HUES48 (cell line): Measurements from ENCODE around the gene PCDHGA1.
"Not testable (repeated sequence)": the region's sequence is repeated elsewhere in the genome, so short reads cannot be mapped to it uniquely, and the experiment has no call there.

ENCODE experiments used
- H3K27ac ChIP-seq: one replicate; pipeline ENCODE4 v1.7.0; 2013; ENCODE audit warnings: low read depth, low read length, inconsistent platforms
- H3K27me3 ChIP-seq: 2 replicates; pipeline ENCODE4 v1.6.1; 2013; ENCODE audit warnings: mild to moderate bottlenecking, low read length; ENCODE audit not compliant: control insufficient read depth, insufficient read depth
- H3K36me3 ChIP-seq: 2 replicates; pipeline ENCODE4 v1.6.1; 2013; ENCODE audit warnings: low read length; ENCODE audit not compliant: control insufficient read depth, insufficient read depth
- H3K4me1 ChIP-seq: 2 replicates; pipeline ENCODE4 v1.6.1; 2013; ENCODE audit warnings: mild to moderate bottlenecking, low read length; ENCODE audit not compliant: control insufficient read depth, insufficient read depth
- H3K4me3 ChIP-seq: 2 replicates; pipeline ENCODE4 v1.5.1; 2013; ENCODE audit warnings: mild to moderate bottlenecking, low read depth, low read length
- H3K9ac ChIP-seq: 2 replicates; pipeline ENCODE4 v1.6.1; 2013; ENCODE audit warnings: mild to moderate bottlenecking, low read depth, low read length, moderate library complexity
- H3K9me3 ChIP-seq: 2 replicates; pipeline ENCODE4 v1.6.1; 2013; ENCODE audit warnings: low read length; ENCODE audit not compliant: control insufficient read depth, insufficient read depth

The PCDHGA1 gene

DNA sequence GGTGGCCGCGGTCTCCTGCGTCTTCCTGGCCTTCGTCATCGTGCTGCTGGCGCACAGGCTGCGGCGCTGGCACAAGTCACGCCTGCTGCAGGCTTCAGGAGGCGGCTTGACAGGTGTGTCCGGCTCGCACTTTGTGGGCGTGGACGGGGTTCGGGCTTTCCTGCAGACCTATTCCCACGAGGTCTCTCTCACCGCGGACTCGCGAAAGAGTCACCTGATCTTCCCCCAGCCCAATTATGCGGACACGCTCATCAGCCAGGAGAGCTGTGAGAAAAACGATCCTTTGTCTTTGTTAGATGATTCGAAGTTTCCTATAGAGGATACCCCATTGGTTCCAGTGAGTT is 84.9 kb downstream of the PCDHGA1 start:
- H3K9ac ChIP-seq, H3K4me1 ChIP-seq, H3K4me3 ChIP-seq, H3K36me3 ChIP-seq, H3K27ac ChIP-seq: not testable (repeated sequence)
- peaks cover 14% of the 10 kb centered on the region for H3K9me3 ChIP-seq
- H3K27me3 ChIP-seq = peaks cover 13% of the 10 kb centered on the region

DNA sequence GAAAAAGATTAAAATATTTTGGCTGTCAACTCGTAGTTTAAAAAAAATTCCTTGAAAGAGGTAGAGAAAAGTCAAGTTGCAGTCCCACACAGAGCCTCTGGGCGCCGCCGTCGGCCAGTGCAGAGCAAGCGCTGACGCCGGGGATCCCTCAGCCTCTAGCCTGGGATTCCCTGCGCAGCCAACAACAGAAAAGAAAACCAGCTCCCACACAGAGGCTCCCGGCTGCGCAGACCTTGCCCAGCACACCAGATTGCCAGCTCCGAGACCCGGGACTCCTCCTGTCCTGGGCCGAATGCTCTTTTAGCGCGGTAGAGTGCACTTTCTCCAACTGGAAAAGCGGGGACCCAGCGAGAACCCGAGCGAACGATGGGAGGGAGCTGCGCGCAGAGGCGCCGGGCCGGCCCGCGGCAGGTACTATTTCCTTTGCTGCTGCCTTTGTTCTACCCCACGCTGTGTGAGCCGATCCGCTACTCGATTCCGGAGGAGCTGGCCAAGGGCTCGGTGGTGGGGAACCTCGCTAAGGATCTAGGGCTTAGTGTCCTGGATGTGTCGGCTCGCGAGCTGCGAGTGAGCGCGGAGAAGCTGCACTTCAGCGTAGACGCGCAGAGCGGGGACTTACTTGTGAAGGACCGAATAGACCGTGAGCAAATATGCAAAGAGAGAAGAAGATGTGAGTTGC is 87.3 kb downstream of the PCDHGA1 start, which contains the start of gene PCDHGB7:
PCDHGB7 (plus strand) TSS at position 184 of the 679 bp plus-strand sequence; CDS start at position 367, 183 bp downstream.
- H3K9me3 ChIP-seq = peaks cover 33% of the 10 kb centered on the region
- H3K27ac ChIP-seq = peak within 1 kb of the TSS; percentile 69
- H3K4me1 ChIP-seq, H3K36me3 ChIP-seq: not testable (repeated sequence)
- peaks cover 20% of the 10 kb centered on the region for H3K27me3 ChIP-seq
- peak within 1 kb of the TSS; percentile 75 for H3K4me3 ChIP-seq
- H3K9ac ChIP-seq = peak within 1 kb of the TSS; percentile 64; the same call in 1 of the 2 replicates

DNA sequence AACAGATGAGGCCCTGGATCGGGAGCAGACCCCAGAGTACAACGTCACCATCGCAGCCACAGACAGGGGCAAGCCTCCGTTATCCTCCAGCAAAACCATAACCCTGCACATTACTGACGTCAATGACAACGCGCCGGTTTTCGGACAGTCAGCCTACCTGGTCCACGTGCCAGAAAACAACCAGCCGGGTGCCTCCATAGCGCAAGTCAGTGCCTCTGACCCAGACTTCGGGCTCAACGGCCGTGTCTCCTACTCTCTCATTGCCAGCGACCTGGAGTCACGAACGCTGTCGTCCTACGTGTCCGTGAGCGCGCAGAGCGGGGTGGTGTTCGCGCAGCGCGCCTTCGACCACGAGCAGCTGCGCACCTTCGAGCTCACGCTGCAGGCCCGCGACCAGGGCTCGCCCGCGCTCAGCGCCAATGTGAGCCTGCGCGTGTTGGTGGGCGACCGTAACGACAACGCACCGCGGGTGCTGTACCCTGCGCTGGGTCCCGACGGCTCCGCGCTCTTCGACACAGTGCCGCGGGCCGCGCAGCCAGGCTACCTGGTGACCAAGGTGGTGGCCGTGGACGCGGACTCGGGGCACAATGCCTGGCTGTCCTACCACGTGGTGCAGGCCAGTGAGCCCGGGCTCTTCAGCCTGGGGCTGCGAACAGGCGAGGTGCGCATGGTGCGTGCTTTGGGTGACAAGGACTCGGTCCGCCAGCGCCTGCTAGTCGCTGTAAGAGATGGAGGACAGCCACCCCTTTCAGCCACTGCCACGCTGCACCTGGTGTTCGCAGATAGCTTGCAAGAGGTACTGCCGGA is 89.0 kb downstream of the PCDHGA1 start:
- Histone ChIP-seq H3K9ac (no peak overlapping the region), H3K4me1 (no peaks in the 10 kb centered on the region), H3K9me3 (peaks cover 40% of the 10 kb centered on the region), H3K4me3 (no peak overlapping the region; the same call in 1 of the 2 replicates), H3K36me3 (no peaks in the 10 kb centered on the region), H3K27ac (no peak overlapping the region), H3K27me3 (peaks cover 20% of the 10 kb centered on the region)

DNA sequence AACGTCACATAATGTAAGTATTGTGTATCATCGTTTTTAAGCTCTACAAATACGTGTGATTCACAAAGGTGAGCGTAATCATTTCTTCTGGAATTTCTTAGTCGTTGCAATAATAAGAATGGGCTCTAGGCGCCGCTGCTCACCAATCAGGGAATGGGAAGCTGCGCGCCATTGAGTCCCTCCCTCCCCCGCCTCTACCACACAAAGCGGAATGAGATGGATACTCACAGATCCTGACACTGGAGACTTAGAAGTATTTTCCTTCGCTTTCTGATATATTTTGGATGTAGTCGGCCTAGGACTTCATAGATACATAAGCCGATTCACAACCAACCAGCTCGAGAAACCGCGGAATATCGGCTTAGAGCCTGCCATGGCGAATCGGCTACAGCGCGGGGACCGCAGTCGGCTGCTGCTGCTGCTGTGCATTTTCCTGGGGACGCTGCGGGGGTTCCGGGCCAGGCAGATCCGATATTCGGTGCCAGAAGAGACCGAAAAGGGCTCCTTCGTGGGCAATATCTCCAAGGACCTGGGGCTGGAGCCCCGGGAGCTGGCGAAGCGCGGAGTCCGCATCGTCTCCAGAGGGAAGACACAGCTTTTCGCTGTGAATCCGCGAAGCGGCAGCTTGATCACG is 90.7 kb downstream of the PCDHGA1 start, which contains the start of gene PCDHGA11:
PCDHGA11 (plus strand) TSS at position 197 of the 634 bp plus-strand sequence; CDS start at position 374, 177 bp downstream.
- peaks cover 46% of the 10 kb centered on the region for H3K9me3 ChIP-seq
- no peak within 1 kb of the TSS for H3K9ac ChIP-seq
- H3K27me3 ChIP-seq = peaks cover 20% of the 10 kb centered on the region
- H3K4me3 ChIP-seq = peak within 1 kb of the TSS; percentile 58
- H3K36me3 ChIP-seq = no peaks in the 10 kb centered on the region
- no peak within 1 kb of the TSS for H3K27ac ChIP-seq
- H3K4me1 ChIP-seq = no peaks in the 10 kb centered on the region

DNA sequence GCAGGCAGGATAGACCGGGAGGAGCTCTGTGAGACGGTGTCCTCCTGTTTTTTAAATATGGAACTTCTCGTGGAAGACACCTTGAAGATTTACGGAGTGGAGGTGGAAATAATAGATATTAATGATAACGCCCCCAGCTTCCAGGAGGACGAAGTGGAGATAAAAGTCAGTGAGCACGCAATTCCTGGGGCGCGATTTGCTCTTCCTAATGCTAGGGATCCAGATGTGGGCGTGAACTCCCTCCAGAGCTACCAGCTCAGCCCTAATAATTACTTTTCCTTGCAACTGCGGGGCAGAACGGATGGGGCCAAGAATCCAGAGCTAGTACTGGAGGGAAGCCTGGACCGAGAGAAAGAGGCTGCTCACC is 91.2 kb downstream of the PCDHGA1 start:
- no peaks in the 10 kb centered on the region for H3K4me1 ChIP-seq
- 0 out of 2 replicates have a peak, but pooled peaks cover 3% of the 10 kb centered on the region for H3K36me3 ChIP-seq
- no peak overlapping the region for H3K27ac ChIP-seq
- H3K9me3 ChIP-seq = peaks cover 49% of the 10 kb centered on the region
- peak overlapping the region; percentile 58 for H3K4me3 ChIP-seq
- no peak overlapping the region for H3K9ac ChIP-seq
- peaks cover 20% of the 10 kb centered on the region for H3K27me3 ChIP-seq

DNA sequence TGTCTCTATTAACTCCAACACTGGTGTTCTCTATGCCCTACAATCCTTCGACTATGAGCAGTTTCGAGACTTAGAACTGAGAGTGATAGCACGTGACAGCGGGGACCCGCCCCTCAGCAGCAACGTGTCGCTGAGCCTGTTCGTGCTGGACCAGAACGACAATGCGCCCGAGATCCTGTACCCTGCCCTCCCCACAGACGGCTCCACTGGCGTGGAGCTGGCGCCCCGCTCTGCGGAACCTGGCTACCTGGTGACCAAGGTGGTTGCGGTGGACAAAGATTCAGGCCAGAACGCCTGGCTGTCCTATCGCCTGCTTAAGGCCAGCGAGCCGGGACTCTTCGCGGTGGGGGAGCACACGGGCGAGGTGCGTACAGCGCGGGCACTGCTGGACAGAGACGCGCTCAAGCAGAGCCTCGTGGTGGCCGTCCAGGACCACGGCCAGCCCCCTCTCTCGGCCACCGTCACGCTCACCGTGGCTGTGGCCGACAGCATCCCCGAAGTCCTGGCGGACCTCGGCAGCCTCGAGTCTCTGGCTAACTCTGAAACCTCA is 92.5 kb downstream of the PCDHGA1 start:
- Histone ChIP-seq H3K4me3 (no peak overlapping the region), H3K27ac (no peak overlapping the region), H3K4me1 (no peaks in the 10 kb centered on the region), H3K9ac (no peak overlapping the region), H3K9me3 (peaks cover 62% of the 10 kb centered on the region), H3K27me3 (peaks cover 20% of the 10 kb centered on the region), H3K36me3 (0 out of 2 replicates have a peak, but pooled peaks cover 4% of the 10 kb centered on the region)

DNA sequence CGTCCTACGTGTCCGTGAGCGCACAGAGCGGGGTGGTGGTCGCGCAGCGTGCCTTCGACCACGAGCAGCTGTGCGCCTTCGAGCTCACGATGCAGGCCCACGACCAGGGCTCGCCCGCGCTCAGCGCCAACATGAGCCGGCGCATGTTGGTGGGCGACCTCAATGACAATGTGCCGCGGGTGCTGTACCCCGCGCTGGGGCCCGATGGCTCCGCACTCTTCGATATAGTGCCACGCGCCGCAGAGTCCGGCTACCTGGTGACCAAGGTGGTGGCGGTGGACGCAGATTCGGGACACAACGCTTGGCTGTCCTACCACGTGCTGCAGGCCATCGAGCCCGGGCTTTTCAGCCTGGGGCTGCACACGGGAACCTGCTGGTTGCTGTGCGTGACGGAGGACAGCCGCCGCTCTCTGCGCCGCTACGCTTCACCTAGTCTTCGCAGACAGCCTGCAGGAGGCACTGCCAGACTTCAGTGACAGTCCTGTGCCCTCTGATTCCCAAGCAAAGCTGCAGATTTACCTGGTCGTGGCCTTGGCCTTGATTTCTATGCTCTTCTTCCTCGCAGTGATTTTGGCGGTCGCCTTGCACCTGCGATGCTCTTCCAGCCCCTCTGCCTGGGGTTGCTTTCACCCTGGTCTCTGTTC is 97.6 kb downstream of the PCDHGA1 start:
- Histone ChIP-seq H3K27me3 (no peaks in the 10 kb centered on the region), H3K9ac (no peak overlapping the region), H3K27ac (no peak overlapping the region), H3K4me1 (no peaks in the 10 kb centered on the region), H3K9me3 (peaks cover 61% of the 10 kb centered on the region), H3K4me3 (no peak overlapping the region), H3K36me3 (0 out of 2 replicates have a peak, but pooled peaks cover 4% of the 10 kb centered on the region)

DNA sequence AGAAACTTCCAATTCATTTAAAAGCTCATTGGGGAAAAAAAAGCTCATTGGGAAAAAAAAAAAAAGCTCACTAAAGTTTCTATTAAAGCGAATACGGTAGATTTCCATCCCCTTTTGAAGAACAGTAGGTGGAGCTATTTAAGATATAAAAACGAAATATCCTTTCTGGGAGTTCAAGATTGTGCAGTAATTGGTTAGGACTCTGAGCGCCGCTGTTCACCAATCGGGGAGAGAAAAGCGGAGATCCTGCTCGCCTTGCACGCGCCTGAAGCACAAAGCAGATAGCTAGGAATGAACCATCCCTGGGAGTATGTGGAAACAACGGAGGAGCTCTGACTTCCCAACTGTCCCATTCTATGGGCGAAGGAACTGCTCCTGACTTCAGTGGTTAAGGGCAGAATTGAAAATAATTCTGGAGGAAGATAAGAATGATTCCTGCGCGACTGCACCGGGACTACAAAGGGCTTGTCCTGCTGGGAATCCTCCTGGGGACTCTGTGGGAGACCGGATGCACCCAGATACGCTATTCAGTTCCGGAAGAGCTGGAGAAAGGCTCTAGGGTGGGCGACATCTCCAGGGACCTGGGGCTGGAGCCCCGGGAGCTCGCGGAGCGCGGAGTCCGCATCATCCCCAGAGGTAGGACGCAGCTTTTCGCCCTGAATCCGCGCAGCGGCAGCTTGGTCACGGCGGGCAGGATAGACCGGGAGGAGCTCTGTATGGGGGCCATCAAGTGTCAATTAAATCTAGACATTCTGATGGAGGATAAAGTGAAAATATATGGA is 100.2 kb downstream of the PCDHGA1 start, which contains the start of gene PCDHGA12:
PCDHGA12 (plus strand) TSS at position 176 of the 782 bp plus-strand sequence; CDS start at position 429, 253 bp downstream.
- no peak within 1 kb of the TSS for H3K9ac ChIP-seq
- 0 out of 2 replicates have a peak, but pooled peaks cover 4% of the 10 kb centered on the region for H3K36me3 ChIP-seq
- no peak within 1 kb of the TSS for H3K4me3 ChIP-seq
- H3K4me1 ChIP-seq = no peaks in the 10 kb centered on the region
- H3K9me3 ChIP-seq = peaks cover 51% of the 10 kb centered on the region
- no peak within 1 kb of the TSS for H3K27ac ChIP-seq
- H3K27me3 ChIP-seq = no peaks in the 10 kb centered on the region

DNA sequence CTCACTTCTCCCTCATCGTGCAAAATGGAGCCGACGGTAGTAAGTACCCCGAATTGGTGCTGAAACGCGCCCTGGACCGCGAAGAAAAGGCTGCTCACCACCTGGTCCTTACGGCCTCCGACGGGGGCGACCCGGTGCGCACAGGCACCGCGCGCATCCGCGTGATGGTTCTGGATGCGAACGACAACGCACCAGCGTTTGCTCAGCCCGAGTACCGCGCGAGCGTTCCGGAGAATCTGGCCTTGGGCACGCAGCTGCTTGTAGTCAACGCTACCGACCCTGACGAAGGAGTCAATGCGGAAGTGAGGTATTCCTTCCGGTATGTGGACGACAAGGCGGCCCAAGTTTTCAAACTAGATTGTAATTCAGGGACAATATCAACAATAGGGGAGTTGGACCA is 101.0 kb downstream of the PCDHGA1 start:
- H3K36me3 ChIP-seq = 0 out of 2 replicates have a peak, but pooled peaks cover 3% of the 10 kb centered on the region
- H3K27me3 ChIP-seq = no peaks in the 10 kb centered on the region
- H3K9ac ChIP-seq = no peak overlapping the region
- no peak overlapping the region for H3K4me3 ChIP-seq
- no peaks in the 10 kb centered on the region for H3K4me1 ChIP-seq
- H3K9me3 ChIP-seq = peaks cover 51% of the 10 kb centered on the region
- no peak overlapping the region for H3K27ac ChIP-seq

DNA sequence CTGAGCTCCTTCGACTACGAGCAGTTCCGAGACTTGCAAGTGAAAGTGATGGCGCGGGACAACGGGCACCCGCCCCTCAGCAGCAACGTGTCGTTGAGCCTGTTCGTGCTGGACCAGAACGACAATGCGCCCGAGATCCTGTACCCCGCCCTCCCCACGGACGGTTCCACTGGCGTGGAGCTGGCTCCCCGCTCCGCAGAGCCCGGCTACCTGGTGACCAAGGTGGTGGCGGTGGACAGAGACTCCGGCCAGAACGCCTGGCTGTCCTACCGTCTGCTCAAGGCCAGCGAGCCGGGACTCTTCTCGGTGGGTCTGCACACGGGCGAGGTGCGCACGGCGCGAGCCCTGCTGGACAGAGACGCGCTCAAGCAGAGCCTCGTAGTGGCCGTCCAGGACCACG is 102.0 kb downstream of the PCDHGA1 start:
- H3K9me3 ChIP-seq = peaks cover 41% of the 10 kb centered on the region

More for the DNA sequence above, 102.0 kb downstream of the PCDHGA1 start:
- not testable (repeated sequence) for H3K4me3 ChIP-seq, H3K4me1 ChIP-seq, H3K27ac ChIP-seq, H3K27me3 ChIP-seq, H3K9ac ChIP-seq, H3K36me3 ChIP-seq
